Globus pallidus (tissue), 1 donor: ENCODE data around the gene PODNL1.

Experiments used
- DNase-seq: peaks from one replicate; pipeline ENCODE4 v3.0.0-alpha.2; 2015; ENCODE audit warnings: low spot score

PODNL1 gene

DNA sequence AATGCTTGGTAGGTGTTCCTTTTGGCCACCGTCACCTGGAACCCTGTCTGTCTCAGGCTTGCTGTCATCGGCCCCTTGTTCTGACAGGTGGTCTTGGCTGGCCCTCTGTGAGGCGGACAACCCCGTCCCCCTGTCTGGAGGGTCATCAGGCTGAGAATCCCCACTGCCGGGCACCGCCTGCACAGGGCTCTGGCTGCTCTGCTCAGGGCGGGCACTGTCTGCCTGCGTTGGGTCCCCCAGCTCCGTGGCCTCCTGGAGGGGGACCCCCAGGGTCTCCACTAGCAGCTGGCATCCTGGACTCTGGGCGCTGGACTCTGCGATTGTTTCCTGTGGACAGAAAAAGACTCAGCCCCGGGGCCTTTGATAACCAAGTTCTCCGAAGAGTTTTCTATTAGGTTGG, 48.1 kb downstream of the PODNL1 start:
- no peak for DNase-seq

DNA sequence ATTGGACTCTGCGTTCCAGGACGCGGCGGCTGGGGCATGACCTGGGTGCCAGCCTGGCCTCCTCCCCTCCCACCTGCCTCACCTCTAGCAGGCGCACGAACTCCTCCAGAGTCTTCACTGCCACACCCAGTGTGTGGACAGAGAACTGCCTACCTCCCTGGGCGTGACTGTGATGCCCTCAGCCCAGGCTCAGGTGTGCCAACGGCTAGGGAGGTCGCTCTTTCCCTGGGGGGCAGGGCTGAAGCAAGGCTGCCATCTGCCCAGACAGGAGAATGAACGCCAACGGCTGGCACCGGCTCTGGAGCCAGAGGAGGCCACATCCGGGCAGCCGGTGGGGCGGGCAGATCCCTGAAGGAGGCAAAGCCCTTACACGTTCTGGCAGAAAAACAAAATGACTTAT, 49.9 kb downstream of the PODNL1 start:
- DNase-seq: no peak

DNA sequence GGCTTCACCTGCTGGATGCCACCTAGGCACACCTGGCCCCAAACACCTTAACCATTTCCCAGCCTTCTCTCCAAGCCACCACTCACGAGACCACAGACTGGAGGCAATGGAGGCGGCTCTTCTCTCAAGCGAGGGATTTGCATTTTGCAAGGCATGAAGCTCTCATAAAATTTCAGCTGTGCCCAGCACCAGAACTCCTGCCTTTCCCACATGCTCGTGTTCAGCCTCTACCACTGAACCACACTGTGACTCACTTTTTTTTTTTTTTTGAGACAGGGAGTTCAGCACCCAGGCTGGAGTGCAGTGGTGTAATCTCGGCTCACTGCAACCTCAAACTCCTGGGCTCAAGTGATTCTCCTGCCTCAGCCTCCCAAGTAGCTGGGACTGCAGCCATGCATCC, 50.7 kb downstream of the PODNL1 start:
- no peak for DNase-seq

DNA sequence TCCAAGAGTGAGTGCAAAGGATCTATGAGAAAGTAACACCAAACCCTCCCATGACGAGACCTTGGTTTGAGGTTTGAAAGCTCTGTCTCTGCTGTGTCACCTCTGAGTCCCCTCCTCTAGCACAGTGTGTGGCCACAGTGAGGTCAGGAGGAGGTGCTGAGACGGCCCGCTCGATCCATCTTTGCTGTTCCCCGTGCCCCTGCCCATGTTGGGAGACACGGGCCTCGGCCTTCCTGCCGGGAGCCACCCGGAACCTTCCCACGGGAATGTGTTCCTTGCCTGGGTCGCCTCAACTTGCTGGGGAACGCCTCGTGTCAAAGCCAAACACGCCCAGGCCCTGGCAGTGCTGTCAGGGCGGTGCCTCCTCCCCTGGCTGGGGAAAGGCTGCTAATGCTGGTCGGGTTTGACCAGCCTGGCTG, 51.2 kb downstream of the PODNL1 start:
- no peak for DNase-seq

DNA sequence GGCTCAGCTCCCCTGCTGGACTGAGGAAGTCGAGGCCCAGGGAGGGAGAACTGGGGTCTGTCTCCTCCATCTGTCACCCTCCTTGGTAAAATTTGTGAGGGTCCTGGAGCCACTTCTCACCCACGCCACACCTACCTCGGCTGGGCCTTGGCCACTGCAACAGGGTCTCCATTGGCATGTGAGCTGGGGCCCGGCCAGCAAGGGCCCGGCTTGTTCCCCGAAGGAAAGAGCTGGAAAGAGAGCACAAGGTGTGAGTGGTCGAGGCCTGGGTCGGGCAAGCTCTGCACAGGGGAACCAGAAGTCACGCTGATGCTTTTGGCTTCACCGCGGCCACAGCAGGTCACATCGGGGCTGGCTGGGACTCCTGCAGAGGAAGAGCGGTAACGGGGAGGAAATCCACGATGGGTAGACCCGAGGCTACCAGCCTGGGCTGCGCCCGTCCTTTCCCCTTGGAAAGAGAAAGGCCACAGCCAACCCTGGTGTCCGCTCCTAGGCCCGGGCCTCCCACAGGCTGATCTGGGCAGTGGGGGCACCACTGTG, 52.3 kb downstream of the PODNL1 start:
- no peak for DNase-seq

DNA sequence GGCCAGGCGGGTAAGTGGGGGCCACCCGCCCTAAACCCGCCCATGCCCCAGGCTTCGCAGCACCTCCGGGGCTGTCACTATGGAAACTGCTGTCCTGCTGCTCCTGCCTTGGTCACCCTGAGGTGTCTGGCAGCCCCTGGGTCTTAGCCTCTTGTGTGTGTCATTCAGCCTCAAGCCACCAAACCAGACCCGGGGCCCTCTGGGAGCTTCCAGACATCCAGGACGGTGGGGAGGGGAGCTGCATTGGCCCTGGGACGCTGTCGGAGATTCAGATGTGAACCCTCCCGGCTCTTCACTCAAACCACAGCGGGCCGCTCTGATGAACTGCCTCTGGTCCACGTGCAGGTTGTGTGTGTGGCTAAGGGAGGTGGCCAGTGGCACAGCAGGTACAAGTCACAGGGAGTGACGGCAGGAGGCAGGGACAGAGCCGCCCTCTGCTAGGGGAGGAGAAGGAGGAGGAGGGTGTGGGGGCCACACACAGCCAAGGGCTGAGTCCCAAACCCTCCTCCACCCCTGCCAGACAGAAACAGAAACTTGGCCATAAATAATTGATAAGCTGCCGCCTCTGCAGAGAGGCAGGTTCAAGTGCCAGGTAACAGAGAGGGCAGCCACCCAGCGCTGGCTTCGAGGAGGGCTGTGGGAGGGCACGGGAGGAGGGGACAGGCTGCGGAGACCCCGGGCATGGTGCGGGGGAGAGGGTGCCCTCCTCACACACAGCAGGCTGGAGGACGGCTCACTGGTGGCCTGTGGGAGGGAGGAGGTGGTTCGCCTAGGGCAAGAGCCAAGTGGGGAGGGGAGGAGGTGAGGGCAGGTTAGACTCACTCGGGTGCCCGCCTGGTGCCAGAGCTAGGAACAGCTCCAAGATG, 53.3 kb downstream of the PODNL1 start:
- no peak for DNase-seq

DNA sequence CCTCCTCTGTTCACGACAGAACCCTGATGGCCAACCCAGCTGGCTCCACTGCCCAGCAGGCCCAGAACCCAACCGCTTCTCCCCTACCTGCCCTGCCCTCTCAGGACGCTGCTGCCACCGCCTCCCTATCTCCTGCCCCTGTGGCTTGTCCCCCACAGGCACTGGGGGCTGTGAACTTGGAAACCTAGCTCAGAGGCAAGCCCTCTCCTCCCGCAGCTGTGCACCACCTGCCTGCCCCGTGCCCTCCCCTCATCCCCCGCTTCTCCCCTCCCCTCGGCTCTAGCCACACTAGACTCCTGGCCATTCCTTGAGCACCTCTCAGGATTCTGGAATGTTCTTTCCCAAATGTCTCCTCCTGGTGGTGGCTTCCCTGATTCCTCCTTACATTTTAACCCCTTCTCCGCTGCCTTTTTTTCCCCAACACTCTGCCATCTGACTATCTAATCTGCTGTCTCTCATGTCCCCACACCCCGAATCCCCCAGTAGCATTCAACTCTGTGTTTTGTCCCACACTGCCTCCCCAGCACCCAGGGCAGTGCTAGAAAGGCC, 54.6 kb downstream of the PODNL1 start:
- DNase-seq: no peak

DNA sequence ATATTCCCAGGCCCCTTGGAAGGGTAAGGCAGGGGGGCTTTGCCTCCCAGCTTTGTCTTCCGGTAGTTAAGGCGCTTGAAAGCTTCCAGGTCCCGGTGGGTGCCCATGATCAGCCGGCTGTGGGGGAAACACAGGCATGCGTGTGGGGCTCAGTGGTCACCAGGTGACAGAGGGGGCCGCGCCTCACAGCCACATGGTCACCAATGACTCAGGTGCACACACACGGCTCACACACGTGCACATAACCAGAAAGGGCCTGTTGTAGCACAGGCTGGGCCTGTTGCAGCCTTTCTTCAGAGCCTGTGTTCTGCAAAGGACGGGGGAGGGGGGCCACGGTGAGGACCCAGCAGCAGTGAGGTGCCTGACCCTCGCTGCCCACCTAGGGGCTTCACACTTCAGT, 55.4 kb downstream of the PODNL1 start:
- no peak for DNase-seq

DNA sequence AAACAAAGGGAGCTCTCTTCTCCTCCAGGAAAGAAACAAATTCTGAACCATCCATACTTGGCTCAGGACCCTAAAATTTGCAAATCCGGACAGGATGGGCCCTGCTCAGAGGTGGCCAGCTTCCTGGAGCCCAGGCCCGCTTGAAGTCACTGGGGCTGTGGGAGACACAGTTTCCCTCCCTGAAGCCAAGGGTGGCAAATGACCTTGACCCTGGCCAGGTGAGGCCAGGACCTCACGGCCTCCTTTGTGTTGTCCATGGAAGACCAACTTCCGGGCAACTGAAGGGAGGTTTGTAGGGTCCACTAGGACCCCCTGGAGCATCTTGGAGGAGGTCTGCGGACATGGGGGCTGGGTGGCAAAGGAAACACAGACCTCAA, 55.8 kb downstream of the PODNL1 start:
- no peak for DNase-seq

DNA sequence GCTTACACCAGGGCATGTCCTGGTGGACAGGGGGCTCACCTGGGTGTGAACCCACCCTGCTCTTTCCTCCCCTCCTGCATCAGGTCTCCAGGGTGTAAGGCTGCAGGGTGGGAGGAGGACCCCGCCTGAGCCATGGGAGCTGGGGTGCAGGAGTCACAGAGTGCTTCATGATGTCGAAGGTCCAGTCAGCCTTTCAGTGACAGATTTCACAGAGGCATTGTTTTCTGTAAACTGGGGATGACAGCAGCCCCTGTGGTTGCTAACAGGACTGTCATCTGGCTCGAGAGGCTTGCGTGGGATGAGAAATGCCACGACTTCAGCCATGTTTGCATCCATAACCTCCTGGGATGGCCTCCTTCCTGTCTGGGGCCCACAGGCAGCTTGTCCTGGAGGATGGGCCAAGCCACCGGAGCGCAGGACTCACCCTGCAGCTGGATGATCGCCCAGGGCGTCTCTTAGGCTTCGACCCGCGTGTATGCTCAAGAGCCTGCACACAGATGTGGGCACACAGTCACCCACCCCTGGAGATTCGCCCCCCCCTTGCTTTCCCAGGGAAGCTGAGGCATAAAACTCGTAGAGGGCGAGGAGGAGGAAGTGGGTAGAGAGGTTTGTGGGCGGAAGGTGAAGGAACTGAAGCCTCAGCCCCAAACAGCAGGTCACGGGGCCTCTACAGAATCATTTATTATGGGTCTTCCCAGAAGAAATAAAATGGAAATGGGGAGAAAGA, 56.4 kb downstream of the PODNL1 start:
- peak; percentile 27 for DNase-seq

DNA sequence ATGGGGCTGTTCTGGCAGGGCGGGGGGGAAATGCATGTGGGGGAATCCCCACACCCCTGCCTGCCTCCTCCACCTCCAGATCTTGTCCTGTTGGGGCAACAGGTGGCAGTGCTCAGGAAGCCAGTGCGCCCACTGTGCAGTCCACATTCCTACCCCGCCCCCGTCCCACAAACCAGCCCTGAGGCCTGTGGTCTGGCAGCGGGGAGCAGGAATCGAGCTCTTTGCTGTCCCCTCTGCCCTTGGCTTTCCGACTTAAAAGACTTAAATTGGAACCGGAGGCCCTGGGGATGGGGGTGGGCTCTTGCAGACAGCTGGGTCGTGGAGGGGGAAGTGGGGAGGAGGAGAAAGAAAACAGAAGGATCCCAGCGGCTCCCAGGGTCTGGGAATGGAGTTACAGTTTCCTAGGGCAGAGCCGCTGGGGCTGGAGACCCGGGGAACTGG, 56.9 kb downstream of the PODNL1 start:
- DNase-seq: no peak
